ENCODE data around the gene STAT6.

Gene STAT6

GRCh38 chr12:57111031-57111734 is at the start of gene STAT6:
TSS of gene STAT6 (minus strand) at chr12:57111362. CDS start at chr12:57108278, 3,084 bp downstream.
- FAIRE-seq, result no peak
- peak; percentile 64 for DNase-seq (ENCODE audit: low spot score)

- FAIRE-seq, result no peak
- DNase-seq (ENCODE audit: low spot score), result no peak
Measured at GRCh38 chr12:57160741-57161140, 49.6 kb upstream of the STAT6 start.

- DNase-seq (ENCODE audit: low spot score), result no peak
- FAIRE-seq, result no peak
Measured at GRCh38 chr12:57160040-57160439, 48.9 kb upstream of the STAT6 start.

GRCh38 chr12:57159311-57159710 is 48.1 kb upstream of the STAT6 start:
- FAIRE-seq (no peak), DNase-seq (ENCODE audit: low spot score) (no peak)

GRCh38 chr12:57158665-57159064 is 47.5 kb upstream of the STAT6 start:
- FAIRE-seq (no peak), DNase-seq (ENCODE audit: low spot score) (no peak)

GRCh38 chr12:57158186-57158585 is 47.0 kb upstream of the STAT6 start:
- DNase-seq (ENCODE audit: low spot score) (no peak), FAIRE-seq (no peak)

GRCh38 chr12:57157588-57158173 is 46.5 kb upstream of the STAT6 start:
- DNase-seq (ENCODE audit: low spot score), result no peak
- no peak for FAIRE-seq

- FAIRE-seq (no peak), DNase-seq (ENCODE audit: low spot score) (no peak)
Measured at GRCh38 chr12:57156701-57157403, 45.7 kb upstream of the STAT6 start.

GRCh38 chr12:57154804-57155434 is 43.8 kb upstream of the STAT6 start:
- FAIRE-seq, result no peak
- no peak for DNase-seq (ENCODE audit: low spot score)

- FAIRE-seq (no peak), DNase-seq (ENCODE audit: low spot score) (no peak)
Measured at GRCh38 chr12:57154076-57154475, 42.9 kb upstream of the STAT6 start.

- FAIRE-seq, result no peak
Measured at GRCh38 chr12:57153415-57153997, 42.3 kb upstream of the STAT6 start.

GRCh38 chr12:57152639-57153038 is 41.5 kb upstream of the STAT6 start:
- no peak for DNase-seq (ENCODE audit: low spot score)
- FAIRE-seq, result no peak

More at GRCh38 chr12:57153415-57153997, 42.3 kb upstream of the STAT6 start:
- no peak for DNase-seq (ENCODE audit: low spot score)

- FAIRE-seq, result no peak
Measured at GRCh38 chr12:57151741-57152630, 40.8 kb upstream of the STAT6 start.

GRCh38 chr12:57150400-57151000 is 39.3 kb upstream of the STAT6 start:
- DNase-seq (ENCODE audit: low spot score), result no peak
- FAIRE-seq, result no peak

More at GRCh38 chr12:57151741-57152630, 40.8 kb upstream of the STAT6 start:
- DNase-seq (ENCODE audit: low spot score), result no peak

- no peak for DNase-seq (ENCODE audit: low spot score)
- no peak for FAIRE-seq
Measured at GRCh38 chr12:57149245-57149900, 38.2 kb upstream of the STAT6 start.

GRCh38 chr12:57148469-57149244 is 37.5 kb upstream of the STAT6 start:
- DNase-seq (ENCODE audit: low spot score) (no peak), FAIRE-seq (no peak)

- no peak for DNase-seq (ENCODE audit: low spot score)
- no peak for FAIRE-seq
Measured at GRCh38 chr12:57146961-57147944, 36.1 kb upstream of the STAT6 start, which contains the start of gene LRP1-AS. TSS of gene LRP1-AS (minus strand) at chr12:57147619.

GRCh38 chr12:57146092-57146491 is 34.9 kb upstream of the STAT6 start:
- DNase-seq (ENCODE audit: low spot score), result no peak
- no peak for FAIRE-seq

All from urothelium cell line (cell line).